Measurements from ENCODE around the gene HORMAD2. TPM values are rescaled to one million over a fixed set of nuclear protein-coding genes. Genes with fewer than 3 reads are reported as not detected.
A peak's percentile ranks its signal among the peaks of the same experiment; 100 is the strongest.

HORMAD2 gene
- polyA plus RNA-seq, 2 of the 4 experiments (the other 2 are of a cell fraction) = not detected

GRCh38 chr22:30204742-30205111, 124.5 kb downstream of the HORMAD2 start (continued):
- no peak for TF ChIP-seq GATA3 (IDR thresholded peaks at IDR 0.05; ENCODE audit: borderline replicate concordance)
- TF ChIP-seq HOXB5 (CRISPR knock-in tag; IDR thresholded peaks at IDR 0.05) = peak; percentile 92
- TF ChIP-seq HMGXB4 (CRISPR knock-in tag; IDR thresholded peaks at IDR 0.05; ENCODE audit: borderline replicate concordance) = peak; percentile 76; the same call in 1 of the 2 replicates
- no peak for TF ChIP-seq CHD2 (IDR thresholded peaks at IDR 0.05; ENCODE audit: low read length, partially characterized antibody)
- peak; percentile 60; the same call in 1 of the 2 replicates for TF ChIP-seq HOXA7 (CRISPR knock-in tag; IDR thresholded peaks at IDR 0.05)
- TF ChIP-seq, protein P1, sequence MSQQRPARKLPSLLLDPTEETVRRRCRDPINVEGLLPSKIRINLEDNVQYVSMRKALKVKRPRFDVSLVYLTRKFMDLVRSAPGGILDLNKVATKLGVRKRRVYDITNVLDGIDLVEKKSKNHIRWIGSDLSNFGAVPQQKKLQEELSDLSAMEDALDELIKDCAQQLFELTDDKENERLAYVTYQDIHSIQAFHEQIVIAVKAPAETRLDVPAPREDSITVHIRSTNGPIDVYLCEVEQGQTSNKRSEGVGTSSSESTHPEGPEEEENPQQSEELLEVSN (IDR thresholded peaks at IDR 0.05; ENCODE audit: borderline replicate concordance, low read depth) = no peak
- TF ChIP-seq HEYL (CRISPR knock-in tag; IDR thresholded peaks at IDR 0.05) = peak; percentile 28; the same call in 1 of the 2 replicates
- TF ChIP-seq ZSCAN20 (CRISPR knock-in tag; IDR thresholded peaks at IDR 0.05) = peak; percentile 60
- no peak for TF ChIP-seq ESRRA (IDR thresholded peaks at IDR 0.05; ENCODE audit: borderline replicate concordance, low read length)
- TF ChIP-seq, protein P2, sequence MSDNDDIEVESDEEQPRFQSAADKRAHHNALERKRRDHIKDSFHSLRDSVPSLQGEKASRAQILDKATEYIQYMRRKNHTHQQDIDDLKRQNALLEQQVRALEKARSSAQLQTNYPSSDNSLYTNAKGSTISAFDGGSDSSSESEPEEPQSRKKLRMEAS (IDR thresholded peaks at IDR 0.05) = no peak
- TF ChIP-seq ZFP36 (IDR thresholded peaks at IDR 0.05; ENCODE audit: borderline replicate concordance, partially characterized antibody) = no peak
- TF ChIP-seq HDAC2 (IDR thresholded peaks at IDR 0.05) = no peak
- no peak; the same call in 1 of the 2 replicates for TF ChIP-seq RARB (CRISPR knock-in tag; IDR thresholded peaks at IDR 0.05)
- TF ChIP-seq EHMT2 (IDR thresholded peaks at IDR 0.05; ENCODE audit: low read depth) = no peak
- TF ChIP-seq HES2 (IDR thresholded peaks at IDR 0.05) = no peak
- TF ChIP-seq CHD4 (IDR thresholded peaks at IDR 0.05; ENCODE audit: borderline replicate concordance) = no peak
- TF ChIP-seq FOSB (CRISPR knock-in tag; IDR thresholded peaks at IDR 0.05) = no peak
- TF ChIP-seq, protein P3, sequence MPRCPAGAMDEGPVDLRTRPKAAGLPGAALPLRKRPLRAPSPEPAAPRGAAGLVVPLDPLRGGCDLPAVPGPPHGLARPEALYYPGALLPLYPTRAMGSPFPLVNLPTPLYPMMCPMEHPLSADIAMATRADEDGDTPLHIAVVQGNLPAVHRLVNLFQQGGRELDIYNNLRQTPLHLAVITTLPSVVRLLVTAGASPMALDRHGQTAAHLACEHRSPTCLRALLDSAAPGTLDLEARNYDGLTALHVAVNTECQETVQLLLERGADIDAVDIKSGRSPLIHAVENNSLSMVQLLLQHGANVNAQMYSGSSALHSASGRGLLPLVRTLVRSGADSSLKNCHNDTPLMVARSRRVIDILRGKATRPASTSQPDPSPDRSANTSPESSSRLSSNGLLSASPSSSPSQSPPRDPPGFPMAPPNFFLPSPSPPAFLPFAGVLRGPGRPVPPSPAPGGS (IDR thresholded peaks at IDR 0.05) = no peak
- no peak for TF ChIP-seq RAD21 (conservative IDR thresholded peaks at IDR 0.05 in 1 of 2, IDR thresholded peaks at IDR 0.05 in 1 of 2)
- no peak for TF ChIP-seq NR3C1 (IDR thresholded peaks at IDR 0.05)
- TF ChIP-seq RCOR1 (IDR thresholded peaks at IDR 0.05; ENCODE audit: low read depth, low read length) = no peak
- no peak for TF ChIP-seq MAZ (IDR thresholded peaks at IDR 0.05; ENCODE audit: borderline replicate concordance, low read depth, low read length)
- no peak for TF ChIP-seq ELK1 (IDR thresholded peaks at IDR 0.05; ENCODE audit: low read depth, low read length)
- no peak for TF ChIP-seq SREBF2 (IDR thresholded peaks at IDR 0.05)

Data from A549 (cell line).